GM23338 (cell line): ENCODE results near the gene RBM11. TPM values are rescaled to one million over a fixed set of nuclear protein-coding genes. Genes with fewer than 3 reads are reported as not detected.

Experiments used
- ATAC-seq: fragments of 200-7000 bp; cut with Tn5 transposase; 3 replicates; pipeline ENCODE4 v1.9.1; 2020
- DNase-seq: peaks from one replicate; pipeline ENCODE4 v3.0.0-alpha.2; 2015; ENCODE audit warnings: low spot score
- H2AFZ ChIP-seq: fragments of 200-600 bp; sonication (generic); 2 replicates; pipeline ENCODE4 v1.8.0; 2016; ENCODE audit warnings: antibody characterized with exemption, mild to moderate bottlenecking, moderate library complexity
- H3F3A ChIP-seq: fragments of 200-600 bp; sonication (generic); replicated peaks from 2 replicates; pipeline ENCODE4 v1.8.0; 2017; ENCODE audit warnings: antibody characterized with exemption, mixed run types, low read depth
- H3K27ac ChIP-seq: fragments of 200-600 bp; sonication (generic); 2 replicates; pipeline ENCODE4 v1.6.1; 2016; ENCODE audit warnings: low read depth
- H3K27me3 ChIP-seq: fragments of 200-600 bp; sonication (generic); 2 replicates; pipeline ENCODE4 v1.8.0; 2016; ENCODE audit warnings: mild to moderate bottlenecking, mixed run types, moderate library complexity; ENCODE audit not compliant: insufficient read depth
- H3K36me3 ChIP-seq: fragments of 200-600 bp; sonication (generic); 2 replicates; pipeline ENCODE4 v1.8.0; 2016; ENCODE audit warnings: mild to moderate bottlenecking; ENCODE audit not compliant: insufficient read depth
- H3K4me1 ChIP-seq: fragments of 200-600 bp; sonication (generic); 2 replicates; pipeline ENCODE4 v1.8.0; 2016; ENCODE audit warnings: mild to moderate bottlenecking, moderate library complexity; ENCODE audit not compliant: insufficient read depth
- H3K4me2 ChIP-seq: fragments of 200-600 bp; sonication (generic); 2 replicates; pipeline ENCODE4 v1.7.1; 2017; ENCODE audit warnings: mixed run types
- H3K4me3 ChIP-seq: fragments of 200-600 bp; sonication (generic); 2 replicates; pipeline ENCODE4 v1.6.1; 2016; ENCODE audit warnings: mixed run types
- H3K79me2 ChIP-seq: fragments of 200-600 bp; sonication (generic); replicated peaks from 2 replicates; pipeline ENCODE4 v1.8.0; 2017; ENCODE audit warnings: mild to moderate bottlenecking; ENCODE audit not compliant: insufficient read depth
- H3K9me2 ChIP-seq: fragments of 200-600 bp; sonication (generic); 2 replicates; pipeline ENCODE4 v1.8.0; 2017; ENCODE audit not compliant: insufficient read depth
- H4K20me1 ChIP-seq: fragments of 200-600 bp; sonication (generic); replicated peaks from 2 replicates; pipeline ENCODE4 v1.8.0; 2017; ENCODE audit warnings: mild to moderate bottlenecking; ENCODE audit not compliant: insufficient read depth
- H3K27ac Mint-ChIP-seq: 2 replicates; pipeline ENCODE4 v1.8.0; 2020; ENCODE audit warnings: inconsistent platforms, mild to moderate bottlenecking, moderate library complexity, mixed read lengths
- H3K27me3 Mint-ChIP-seq: 3 replicates; pipeline ENCODE4 v1.8.0; 2022; ENCODE audit warnings: low read depth, mild to moderate bottlenecking, moderate library complexity, mixed read lengths, inconsistent platforms; ENCODE audit not compliant: insufficient read depth, poor library complexity
- H3K36me3 Mint-ChIP-seq: 3 replicates; pipeline ENCODE4 v1.8.0; 2021; ENCODE audit warnings: low read depth, mild to moderate bottlenecking, inconsistent platforms, moderate library complexity, mixed read lengths
- H3K4me1 Mint-ChIP-seq: 3 replicates; pipeline ENCODE4 v1.8.0; 2020; ENCODE audit warnings: mild to moderate bottlenecking, inconsistent platforms, mixed read lengths
- H3K4me3 Mint-ChIP-seq: 3 replicates; pipeline ENCODE4 v1.8.0; 2021; ENCODE audit warnings: moderate library complexity, mild to moderate bottlenecking, inconsistent platforms, mixed read lengths
- H3K9me3 Mint-ChIP-seq: 3 replicates; pipeline ENCODE4 v1.8.0; 2020; ENCODE audit warnings: moderate library complexity, mild to moderate bottlenecking, inconsistent platforms, mixed read lengths
- CREB1 ChIP-seq: fragments of 250-450 bp; sonication (Bioruptor Pico); IDR thresholded peaks from 2 replicates; pipeline ENCODE4 v1.5.0; 2020; ENCODE audit warnings: low read depth, mild to moderate bottlenecking, moderate library complexity
- EZH2 ChIP-seq: fragments of 200-600 bp; sonication (generic); IDR thresholded peaks from one replicate; pipeline ENCODE4 v1.8.0; 2017; ENCODE audit warnings: antibody characterized with exemption, mild to moderate bottlenecking, low read depth; ENCODE audit not compliant: unreplicated experiment
- EZH2phosphoT487 ChIP-seq: fragments of 200-600 bp; sonication (generic); IDR thresholded peaks from one replicate; pipeline ENCODE4 v1.8.1; 2018; ENCODE audit warnings: antibody characterized with exemption; ENCODE audit not compliant: unreplicated experiment
- JUNB ChIP-seq: IDR thresholded peaks from one replicate; pipeline ENCODE4 v1.6.1; 2016; ENCODE audit warnings: antibody characterized with exemption; ENCODE audit not compliant: unreplicated experiment
- NANOG ChIP-seq: IDR thresholded peaks from 2 replicates; pipeline ENCODE4 v1.6.1; 2016; ENCODE audit warnings: antibody characterized with exemption, borderline replicate concordance
- POLR2AphosphoS5 ChIP-seq: IDR thresholded peaks from 2 replicates; pipeline ENCODE4 v1.6.1; 2016; ENCODE audit warnings: antibody characterized with exemption, low read depth
- REST ChIP-seq: IDR thresholded peaks from one replicate; pipeline ENCODE4 v1.6.1; 2018; ENCODE audit warnings: antibody characterized with exemption; ENCODE audit not compliant: unreplicated experiment
- STAT1 ChIP-seq: IDR thresholded peaks from one replicate; pipeline ENCODE4 v1.6.1; 2016; ENCODE audit warnings: antibody characterized with exemption; ENCODE audit not compliant: unreplicated experiment
- polyA plus RNA-seq: library from polyadenylated mRNA; unstranded; fragments of >200 nt; fragmentation: Nextera tagmentation; extraction: Ambion mirVana; gene quantifications from 2 replicates; pipeline ENCODE4 v1.2.1, GENCODE V29; 2016
- total RNA-seq: library from RNA; depleted of rRNA; stranded (reverse); fragments of >200 nt; shearing (Covaris generic); gene quantifications from 2 replicates; pipeline ENCODE4 v1.2.3, GENCODE V29; 2014
- TF ChIP-seq, protein P1 (sequence below): IDR thresholded peaks from 2 replicates; pipeline ENCODE4 v1.6.1; 2016; ENCODE audit warnings: antibody characterized with exemption
- TF ChIP-seq, protein P2 (sequence below): fragments of 250-450 bp; sonication (Bioruptor Pico); IDR thresholded peaks from 2 replicates; pipeline ENCODE4 v1.5.0; 2020; ENCODE audit warnings: mild to moderate bottlenecking, moderate library complexity

Gene RBM11
- total and polyA plus RNA-seq, 2 experiments from 2014 or later = 6.3 to 8.3 TPM

DNA sequence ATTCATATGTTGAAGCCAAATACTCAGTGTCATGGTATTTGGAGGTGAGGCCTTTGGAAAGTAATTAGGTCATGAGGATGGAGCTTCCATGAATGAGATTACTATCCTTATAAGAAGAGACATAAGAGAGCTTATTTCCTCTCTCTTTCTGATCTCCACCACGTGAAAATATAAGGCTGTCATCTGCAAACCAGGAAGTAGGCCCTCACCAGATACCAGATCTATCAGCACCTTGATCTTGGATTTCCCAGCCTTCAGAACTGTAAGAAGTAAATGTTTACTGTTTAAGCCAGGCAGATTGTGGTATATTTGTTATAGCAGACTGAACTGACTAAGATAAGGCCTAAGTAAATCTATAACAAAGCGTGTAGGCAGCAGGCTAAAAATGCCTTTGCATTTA, 25.3 kb downstream of the RBM11 start:
- H3K9me2 ChIP-seq = peaks cover 7% of the 10 kb centered on the region; the same call in 1 of the 2 replicates
- no peak overlapping the region for H3K27ac ChIP-seq
- ATAC-seq (no peak), DNase-seq (no peak)
- peaks cover 23% of the 10 kb centered on the region; the same call in 2 of the 3 replicates for H3K4me1 Mint-ChIP-seq
- no peaks in the 10 kb centered on the region for H3K9me3 Mint-ChIP-seq
- H3K4me2 ChIP-seq = no peak overlapping the region
- peaks cover 11% of the 10 kb centered on the region; the same call in 1 of the 2 replicates for H3K4me1 ChIP-seq
- no peaks in the 10 kb centered on the region for H4K20me1 ChIP-seq
- no peaks in the 10 kb centered on the region for H3K36me3 ChIP-seq
- H3F3A ChIP-seq = no peaks in the 10 kb centered on the region
- H2AFZ ChIP-seq = no peak overlapping the region
- H3K36me3 Mint-ChIP-seq = no peaks in the 10 kb centered on the region
- no peak overlapping the region for H3K4me3 ChIP-seq
- no peaks in the 10 kb centered on the region for H3K27me3 Mint-ChIP-seq
- no peaks in the 10 kb centered on the region for H3K27me3 ChIP-seq
- TF ChIP-seq, protein P1, sequence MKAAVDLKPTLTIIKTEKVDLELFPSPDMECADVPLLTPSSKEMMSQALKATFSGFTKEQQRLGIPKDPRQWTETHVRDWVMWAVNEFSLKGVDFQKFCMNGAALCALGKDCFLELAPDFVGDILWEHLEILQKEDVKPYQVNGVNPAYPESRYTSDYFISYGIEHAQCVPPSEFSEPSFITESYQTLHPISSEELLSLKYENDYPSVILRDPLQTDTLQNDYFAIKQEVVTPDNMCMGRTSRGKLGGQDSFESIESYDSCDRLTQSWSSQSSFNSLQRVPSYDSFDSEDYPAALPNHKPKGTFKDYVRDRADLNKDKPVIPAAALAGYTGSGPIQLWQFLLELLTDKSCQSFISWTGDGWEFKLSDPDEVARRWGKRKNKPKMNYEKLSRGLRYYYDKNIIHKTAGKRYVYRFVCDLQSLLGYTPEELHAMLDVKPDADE = no peak
- TF ChIP-seq JUNB = no peak
- TF ChIP-seq EZH2 = no peak
- no peak for TF ChIP-seq NANOG
- no peak for TF ChIP-seq CREB1 (CRISPR knock-in tag)
- TF ChIP-seq REST = no peak
- H3K79me2 ChIP-seq = no peaks in the 10 kb centered on the region
- no peak overlapping the region; the same call in 1 of the 2 replicates for H3K27ac Mint-ChIP-seq
- H3K4me3 Mint-ChIP-seq = no peak overlapping the region

- Histone ChIP-seq H3K4me1 (peaks cover 11% of the 10 kb centered on the region; the same call in 1 of the 2 replicates), H3F3A (no peaks in the 10 kb centered on the region), H3K4me2 (no peak overlapping the region), H3K36me3 (no peaks in the 10 kb centered on the region), H3K9me2 (peaks cover 7% of the 10 kb centered on the region; the same call in 1 of the 2 replicates), H2AFZ (no peak overlapping the region; the same call in 1 of the 2 replicates), H3K27me3 (no peaks in the 10 kb centered on the region), H3K4me3 (no peak overlapping the region), H3K79me2 (no peaks in the 10 kb centered on the region), H4K20me1 (no peaks in the 10 kb centered on the region), H3K27ac (no peak overlapping the region)
- no peak for ATAC-seq
- H3K36me3 Mint-ChIP-seq = no peaks in the 10 kb centered on the region
- no peaks in the 10 kb centered on the region for H3K9me3 Mint-ChIP-seq
- DNase-seq = no peak
- H3K4me3 Mint-ChIP-seq = no peak overlapping the region
- peaks cover 2% of the 10 kb centered on the region for H3K27me3 Mint-ChIP-seq
- H3K27ac Mint-ChIP-seq = no peak overlapping the region
- peaks cover 14% of the 10 kb centered on the region; the same call in 2 of the 3 replicates for H3K4me1 Mint-ChIP-seq
- TF ChIP-seq, protein P2, sequence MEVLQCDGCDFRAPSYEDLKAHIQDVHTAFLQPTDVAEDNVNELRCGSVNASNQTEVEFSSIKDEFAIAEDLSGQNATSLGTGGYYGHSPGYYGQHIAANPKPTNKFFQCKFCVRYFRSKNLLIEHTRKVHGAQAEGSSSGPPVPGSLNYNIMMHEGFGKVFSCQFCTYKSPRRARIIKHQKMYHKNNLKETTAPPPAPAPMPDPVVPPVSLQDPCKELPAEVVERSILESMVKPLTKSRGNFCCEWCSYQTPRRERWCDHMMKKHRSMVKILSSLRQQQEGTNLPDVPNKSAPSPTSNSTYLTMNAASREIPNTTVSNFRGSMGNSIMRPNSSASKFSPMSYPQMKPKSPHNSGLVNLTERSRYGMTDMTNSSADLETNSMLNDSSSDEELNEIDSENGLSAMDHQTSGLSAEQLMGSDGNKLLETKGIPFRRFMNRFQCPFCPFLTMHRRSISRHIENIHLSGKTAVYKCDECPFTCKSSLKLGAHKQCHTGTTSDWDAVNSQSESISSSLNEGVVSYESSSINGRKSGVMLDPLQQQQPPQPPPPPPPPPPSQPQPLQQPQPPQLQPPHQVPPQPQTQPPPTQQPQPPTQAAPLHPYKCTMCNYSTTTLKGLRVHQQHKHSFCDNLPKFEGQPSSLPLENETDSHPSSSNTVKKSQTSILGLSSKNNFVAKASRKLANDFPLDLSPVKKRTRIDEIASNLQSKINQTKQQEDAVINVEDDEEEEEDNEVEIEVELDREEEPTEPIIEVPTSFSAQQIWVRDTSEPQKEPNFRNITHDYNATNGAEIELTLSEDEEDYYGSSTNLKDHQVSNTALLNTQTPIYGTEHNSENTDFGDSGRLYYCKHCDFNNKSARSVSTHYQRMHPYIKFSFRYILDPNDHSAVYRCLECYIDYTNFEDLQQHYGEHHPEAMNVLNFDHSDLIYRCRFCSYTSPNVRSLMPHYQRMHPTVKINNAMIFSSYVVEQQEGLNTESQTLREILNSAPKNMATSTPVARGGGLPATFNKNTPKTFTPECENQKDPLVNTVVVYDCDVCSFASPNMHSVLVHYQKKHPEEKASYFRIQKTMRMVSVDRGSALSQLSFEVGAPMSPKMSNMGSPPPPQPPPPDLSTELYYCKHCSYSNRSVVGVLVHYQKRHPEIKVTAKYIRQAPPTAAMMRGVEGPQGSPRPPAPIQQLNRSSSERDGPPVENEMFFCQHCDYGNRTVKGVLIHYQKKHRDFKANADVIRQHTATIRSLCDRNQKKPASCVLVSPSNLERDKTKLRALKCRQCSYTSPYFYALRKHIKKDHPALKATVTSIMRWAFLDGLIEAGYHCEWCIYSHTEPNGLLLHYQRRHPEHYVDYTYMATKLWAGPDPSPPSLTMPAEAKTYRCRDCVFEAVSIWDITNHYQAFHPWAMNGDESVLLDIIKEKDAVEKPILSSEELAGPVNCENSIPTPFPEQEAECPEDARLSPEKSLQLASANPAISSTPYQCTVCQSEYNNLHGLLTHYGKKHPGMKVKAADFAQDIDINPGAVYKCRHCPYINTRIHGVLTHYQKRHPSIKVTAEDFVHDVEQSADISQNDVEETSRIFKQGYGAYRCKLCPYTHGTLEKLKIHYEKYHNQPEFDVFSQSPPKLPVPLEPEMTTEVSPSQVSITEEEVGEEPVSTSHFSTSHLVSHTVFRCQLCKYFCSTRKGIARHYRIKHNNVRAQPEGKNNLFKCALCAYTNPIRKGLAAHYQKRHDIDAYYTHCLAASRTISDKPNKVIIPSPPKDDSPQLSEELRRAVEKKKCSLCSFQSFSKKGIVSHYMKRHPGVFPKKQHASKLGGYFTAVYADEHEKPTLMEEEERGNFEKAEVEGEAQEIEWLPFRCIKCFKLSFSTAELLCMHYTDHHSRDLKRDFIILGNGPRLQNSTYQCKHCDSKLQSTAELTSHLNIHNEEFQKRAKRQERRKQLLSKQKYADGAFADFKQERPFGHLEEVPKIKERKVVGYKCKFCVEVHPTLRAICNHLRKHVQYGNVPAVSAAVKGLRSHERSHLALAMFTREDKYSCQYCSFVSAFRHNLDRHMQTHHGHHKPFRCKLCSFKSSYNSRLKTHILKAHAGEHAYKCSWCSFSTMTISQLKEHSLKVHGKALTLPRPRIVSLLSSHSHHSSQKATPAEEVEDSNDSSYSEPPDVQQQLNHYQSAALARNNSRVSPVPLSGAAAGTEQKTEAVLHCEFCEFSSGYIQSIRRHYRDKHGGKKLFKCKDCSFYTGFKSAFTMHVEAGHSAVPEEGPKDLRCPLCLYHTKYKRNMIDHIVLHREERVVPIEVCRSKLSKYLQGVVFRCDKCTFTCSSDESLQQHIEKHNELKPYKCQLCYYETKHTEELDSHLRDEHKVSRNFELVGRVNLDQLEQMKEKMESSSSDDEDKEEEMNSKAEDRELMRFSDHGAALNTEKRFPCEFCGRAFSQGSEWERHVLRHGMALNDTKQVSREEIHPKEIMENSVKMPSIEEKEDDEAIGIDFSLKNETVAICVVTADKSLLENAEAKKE (CRISPR knock-in tag) = no peak
- TF ChIP-seq POLR2AphosphoS5 (no peak), NANOG (no peak), STAT1 (no peak), CREB1 (CRISPR knock-in tag) (no peak), EZH2phosphoT487 (no peak)
Measured at GRCh38 chr21:14243461-14243860, 27.5 kb downstream of the RBM11 start.
